ENCODE results near the gene ATP6AP1. TPM values are rescaled to one million over a fixed set of nuclear protein-coding genes. Genes with fewer than 3 reads are reported as not detected.
A peak's percentile ranks its signal among the peaks of the same experiment; 100 is the strongest.

Gene ATP6AP1, protein sequence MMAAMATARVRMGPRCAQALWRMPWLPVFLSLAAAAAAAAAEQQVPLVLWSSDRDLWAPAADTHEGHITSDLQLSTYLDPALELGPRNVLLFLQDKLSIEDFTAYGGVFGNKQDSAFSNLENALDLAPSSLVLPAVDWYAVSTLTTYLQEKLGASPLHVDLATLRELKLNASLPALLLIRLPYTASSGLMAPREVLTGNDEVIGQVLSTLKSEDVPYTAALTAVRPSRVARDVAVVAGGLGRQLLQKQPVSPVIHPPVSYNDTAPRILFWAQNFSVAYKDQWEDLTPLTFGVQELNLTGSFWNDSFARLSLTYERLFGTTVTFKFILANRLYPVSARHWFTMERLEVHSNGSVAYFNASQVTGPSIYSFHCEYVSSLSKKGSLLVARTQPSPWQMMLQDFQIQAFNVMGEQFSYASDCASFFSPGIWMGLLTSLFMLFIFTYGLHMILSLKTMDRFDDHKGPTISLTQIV
- polyA plus RNA-seq, result 137 TPM
- long read RNA-seq, donor 1, transcript ATP6AP1-201 (10 exons, 2,099 nt), result major isoform, 32 of 55 reads
- long read RNA-seq, donor 1, partial matches to known transcripts, result 22 of 55 reads
- long read RNA-seq, donor 1, other reads (novel, unspliced or antisense), result 0 of 55 reads
- long read RNA-seq, donor 2, transcript ATP6AP1-201 (10 exons, 2,099 nt), result major isoform, 51 of 82 reads
- long read RNA-seq, donor 2, partial matches to known transcripts, result 29 of 82 reads
- long read RNA-seq, donor 2, other reads (novel, unspliced or antisense), result 0 of 82 reads
- long read RNA-seq, donor 3, transcript ATP6AP1-201 (10 exons, 2,099 nt), result major isoform, 79 of 166 reads
- long read RNA-seq, donor 3, partial matches to known transcripts, result 86 of 166 reads
- long read RNA-seq, donor 3, other reads (novel, unspliced or antisense), result 0 of 166 reads
- long read RNA-seq, donor 4, transcript ATP6AP1-201 (10 exons, 2,099 nt), result major isoform, 11 of 17 reads
- long read RNA-seq, donor 4, partial matches to known transcripts, result 6 of 17 reads
- long read RNA-seq, donor 4, other reads (novel, unspliced or antisense), result 0 of 17 reads
- long read RNA-seq, donor 5, transcript ATP6AP1-201 (10 exons, 2,099 nt), result major isoform, 31 of 43 reads
- long read RNA-seq, donor 5, partial matches to known transcripts, result 12 of 43 reads
- long read RNA-seq, donor 5, other reads (novel, unspliced or antisense), result 0 of 43 reads
- long read RNA-seq, donor 6, transcript ATP6AP1-201 (10 exons, 2,099 nt), result major isoform, 57 of 120 reads
- long read RNA-seq, donor 6, partial matches to known transcripts, result 61 of 120 reads
- long read RNA-seq, donor 6, other reads (novel, unspliced or antisense), result 0 of 120 reads
- long read RNA-seq, donor 7, transcript ATP6AP1-201 (10 exons, 2,099 nt), result major isoform, 11 of 11 reads
- long read RNA-seq, donor 7, partial matches to known transcripts, result 0 of 11 reads
- long read RNA-seq, donor 7, other reads (novel, unspliced or antisense), result 0 of 11 reads
- long read RNA-seq, donor 8, transcript ATP6AP1-201 (10 exons, 2,099 nt), result major isoform, 55 of 71 reads
- long read RNA-seq, donor 8, partial matches to known transcripts, result 15 of 71 reads
- long read RNA-seq, donor 8, other reads (novel, unspliced or antisense), result 0 of 71 reads
- long read RNA-seq, donor 9, transcript ATP6AP1-201 (10 exons, 2,099 nt), result major isoform, 48 of 56 reads
- long read RNA-seq, donor 9, partial matches to known transcripts, result 7 of 56 reads
- long read RNA-seq, donor 9, other reads (novel, unspliced or antisense), result 0 of 56 reads
- long read RNA-seq, donor 10, transcript ATP6AP1-201 (10 exons, 2,099 nt), result major isoform, 69 of 127 reads
- long read RNA-seq, donor 10, partial matches to known transcripts, result 58 of 127 reads
- long read RNA-seq, donor 10, other reads (novel, unspliced or antisense), result 0 of 127 reads
- long read RNA-seq, donor 11, transcript ATP6AP1-201 (10 exons, 2,099 nt), result major isoform, 39 of 45 reads
- long read RNA-seq, donor 11, partial matches to known transcripts, result 5 of 45 reads
- long read RNA-seq, donor 11, other reads (novel, unspliced or antisense), result 0 of 45 reads

- H3K27me3 ChIP-seq (ENCODE audit: control insufficient read depth, insufficient read depth, low read length), result no peaks in the 10 kb centered on the region
- H3K9me3 ChIP-seq (ENCODE audit: control insufficient read depth, low read depth, low read length), result no peaks in the 10 kb centered on the region
- peak within 1 kb of the TSS; percentile 58 for H3K27ac ChIP-seq (ENCODE audit: low read length)
- peak within 1 kb of the TSS; percentile 71 for H3K4me3 ChIP-seq (ENCODE audit: low read length)
- H3K4me1 ChIP-seq (ENCODE audit: control insufficient read depth, insufficient read depth, low read length), result peaks cover 8% of the 10 kb centered on the region
- DNase-seq, result peak; percentile 87 to 93
- WGBS (ENCODE audit: insufficient coverage, low lambda C conversion rate), result no CpG with 5 or more reads among the region's 87 CpGs
- H3K36me3 ChIP-seq (ENCODE audit: control insufficient read depth, insufficient read depth, low read length), result peaks cover 23% of the 10 kb centered on the region
Measured at GRCh38 chrX:154428176-154429171, at the start of gene ATP6AP1. Gene ATP6AP1 (plus strand): TSS chrX:154428677. CDS start chrX:154428693, 16 bp downstream.

DNA sequence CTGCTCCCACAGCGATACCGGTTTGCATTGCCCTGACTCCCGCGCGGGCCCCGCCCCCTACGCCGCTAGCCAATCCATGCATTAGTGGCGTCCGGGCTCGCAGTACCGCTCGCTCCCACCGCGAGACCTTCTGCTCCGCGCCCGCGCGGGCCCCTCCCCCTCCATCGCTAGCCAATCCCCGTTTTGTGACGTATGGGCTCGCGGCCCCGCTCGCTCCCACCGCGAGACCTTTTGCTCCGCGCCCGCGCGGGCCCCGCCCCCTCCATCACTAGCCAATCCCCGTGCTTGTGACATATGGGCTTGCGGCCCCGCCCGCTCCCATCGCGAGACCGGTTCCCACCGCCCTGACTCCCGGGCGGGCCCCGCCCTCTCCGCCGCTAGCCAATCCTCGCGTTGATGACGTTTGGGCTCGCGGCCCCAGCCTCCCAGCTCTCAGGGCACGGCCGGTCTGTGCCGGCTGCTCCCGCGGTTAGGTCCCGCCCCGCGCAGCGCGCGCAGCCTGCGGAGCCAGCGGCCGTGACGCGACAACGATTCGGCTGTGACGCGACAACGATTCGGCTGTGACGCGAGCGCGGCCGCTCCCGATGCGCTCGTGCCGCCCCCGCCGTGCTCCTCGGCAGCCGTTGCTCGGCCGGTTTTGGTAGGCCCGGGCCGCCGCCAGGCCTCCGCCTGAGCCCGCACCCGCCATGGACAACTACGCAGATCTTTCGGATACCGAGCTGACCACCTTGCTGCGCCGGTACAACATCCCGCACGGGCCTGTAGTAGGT is 49.5 kb upstream of the ATP6AP1 start, which contains the start of gene EMD:
EMD (plus strand) TSS at position 497 of the 770 bp plus-strand sequence; CDS start at position 687, 190 bp downstream.
- no peaks in the 10 kb centered on the region for H3K9me3 ChIP-seq (ENCODE audit: control insufficient read depth, low read depth, low read length)
- peak within 1 kb of the TSS; percentile 89 for H3K27ac ChIP-seq (ENCODE audit: low read length)
- peak; percentile 97 to 99 for DNase-seq
- H3K27me3 ChIP-seq (ENCODE audit: control insufficient read depth, insufficient read depth, low read length), result peaks cover 3% of the 10 kb centered on the region
- peak within 1 kb of the TSS; percentile 87 for H3K4me3 ChIP-seq (ENCODE audit: low read length)
- peaks cover 3% of the 10 kb centered on the region for H3K36me3 ChIP-seq (ENCODE audit: control insufficient read depth, insufficient read depth, low read length)
- H3K4me1 ChIP-seq (ENCODE audit: control insufficient read depth, insufficient read depth, low read length), result peaks cover 12% of the 10 kb centered on the region
- WGBS (ENCODE audit: insufficient coverage, low lambda C conversion rate), result no CpG with 5 or more reads among the region's 103 CpGs

DNA sequence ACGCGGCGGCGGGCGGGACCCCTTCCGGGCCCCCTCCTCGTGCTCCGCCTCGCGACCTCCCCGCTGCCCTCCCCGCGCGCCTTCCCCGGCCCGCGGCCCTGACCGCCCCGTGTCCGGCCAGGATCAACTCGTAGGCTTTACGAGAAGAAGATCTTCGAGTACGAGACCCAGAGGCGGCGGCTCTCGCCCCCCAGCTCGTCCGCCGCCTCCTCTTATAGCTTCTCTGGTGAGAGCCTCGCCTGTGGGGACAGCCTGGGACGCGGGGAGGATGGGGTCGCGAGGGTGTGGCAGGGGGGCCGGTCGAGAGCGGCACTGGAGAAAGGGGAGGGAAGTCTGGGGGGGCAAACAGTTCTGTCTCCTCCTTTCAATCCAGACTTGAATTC is 48.9 kb upstream of the ATP6AP1 start:
- no CpG with 5 or more reads among the region's 38 CpGs for WGBS (ENCODE audit: insufficient coverage, low lambda C conversion rate)
- DNase-seq, result no peak

GRCh38 chrX:154380153-154380552 is 48.3 kb upstream of the ATP6AP1 start:
- peak in 1 of 2 donors; percentile 15 for DNase-seq
- WGBS (ENCODE audit: insufficient coverage, low lambda C conversion rate), result no CpG with 5 or more reads among the region's 13 CpGs
- H3K36me3 ChIP-seq (ENCODE audit: control insufficient read depth, insufficient read depth, low read length), result peaks cover 3% of the 10 kb centered on the region
- no peaks in the 10 kb centered on the region for H3K27me3 ChIP-seq (ENCODE audit: control insufficient read depth, insufficient read depth, low read length)
- H3K9me3 ChIP-seq (ENCODE audit: control insufficient read depth, low read depth, low read length), result no peaks in the 10 kb centered on the region
- H3K4me3 ChIP-seq (ENCODE audit: low read length), result peak overlapping the region; percentile 87
- peak overlapping the region; percentile 86 for H3K27ac ChIP-seq (ENCODE audit: low read length)
- H3K4me1 ChIP-seq (ENCODE audit: control insufficient read depth, insufficient read depth, low read length), result peaks cover 16% of the 10 kb centered on the region

More for the DNA sequence above, 48.9 kb upstream of the ATP6AP1 start:
- peak overlapping the region; percentile 87 for H3K4me3 ChIP-seq (ENCODE audit: low read length)
- no peaks in the 10 kb centered on the region for H3K9me3 ChIP-seq (ENCODE audit: control insufficient read depth, low read depth, low read length)
- H3K4me1 ChIP-seq (ENCODE audit: control insufficient read depth, insufficient read depth, low read length), result peaks cover 16% of the 10 kb centered on the region
- peaks cover 3% of the 10 kb centered on the region for H3K36me3 ChIP-seq (ENCODE audit: control insufficient read depth, insufficient read depth, low read length)
- peak overlapping the region; percentile 86 for H3K27ac ChIP-seq (ENCODE audit: low read length)
- peaks cover 3% of the 10 kb centered on the region for H3K27me3 ChIP-seq (ENCODE audit: control insufficient read depth, insufficient read depth, low read length)

DNA sequence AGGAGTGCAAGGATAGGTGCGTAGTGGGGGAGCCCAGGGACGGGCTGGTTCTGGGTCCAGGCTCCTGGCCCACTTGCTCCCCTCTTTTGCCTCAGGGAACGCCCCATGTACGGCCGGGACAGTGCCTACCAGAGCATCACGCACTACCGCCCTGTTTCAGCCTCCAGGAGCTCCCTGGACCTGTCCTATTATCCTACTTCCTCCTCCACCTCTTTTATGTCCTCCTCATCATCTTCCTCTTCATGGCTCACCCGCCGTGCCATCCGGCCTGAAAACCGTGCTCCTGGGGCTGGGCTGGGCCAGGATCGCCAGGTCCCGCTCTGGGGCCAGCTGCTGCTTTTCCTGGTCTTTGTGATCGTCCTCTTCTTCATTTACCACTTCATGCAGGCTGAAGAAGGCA is 47.7 kb upstream of the ATP6AP1 start:
- Histone ChIP-seq H3K36me3 (ENCODE audit: control insufficient read depth, insufficient read depth, low read length) (peaks cover 3% of the 10 kb centered on the region), H3K27ac (ENCODE audit: low read length) (no peak overlapping the region), H3K4me1 (ENCODE audit: control insufficient read depth, insufficient read depth, low read length) (peaks cover 16% of the 10 kb centered on the region), H3K27me3 (ENCODE audit: control insufficient read depth, insufficient read depth, low read length) (no peaks in the 10 kb centered on the region), H3K9me3 (ENCODE audit: control insufficient read depth, low read depth, low read length) (no peaks in the 10 kb centered on the region), H3K4me3 (ENCODE audit: low read length) (no peak overlapping the region)
- no peak for DNase-seq
- no CpG with 5 or more reads among the region's 14 CpGs for WGBS (ENCODE audit: insufficient coverage, low lambda C conversion rate)

DNA sequence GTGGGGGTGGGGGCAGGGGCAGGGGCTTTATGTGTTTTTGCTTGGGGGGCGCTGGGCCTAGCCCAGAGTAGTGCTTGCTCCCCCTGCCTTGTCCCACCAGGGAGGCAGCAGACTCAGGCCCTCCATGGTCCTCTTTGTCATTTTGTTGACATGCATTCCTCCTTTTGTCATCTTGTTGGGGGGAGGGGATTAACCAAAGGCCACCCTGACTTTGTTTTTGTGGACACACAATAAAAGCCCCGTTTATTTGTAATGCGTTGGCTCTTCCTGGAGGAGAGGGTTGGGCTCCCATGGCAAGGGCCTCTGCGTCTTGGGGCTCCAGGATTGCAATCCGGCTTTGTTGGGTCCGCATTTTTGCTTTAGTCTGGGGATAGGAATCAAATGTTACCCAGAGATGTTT is 47.2 kb upstream of the ATP6AP1 start:
- H3K9me3 ChIP-seq (ENCODE audit: control insufficient read depth, low read depth, low read length), result no peaks in the 10 kb centered on the region
- H3K36me3 ChIP-seq (ENCODE audit: control insufficient read depth, insufficient read depth, low read length), result peaks cover 3% of the 10 kb centered on the region
- no peak overlapping the region for H3K27ac ChIP-seq (ENCODE audit: low read length)
- H3K4me3 ChIP-seq (ENCODE audit: low read length), result no peak overlapping the region
- DNase-seq, result no peak
- H3K27me3 ChIP-seq (ENCODE audit: control insufficient read depth, insufficient read depth, low read length), result no peaks in the 10 kb centered on the region
- no CpG with 5 or more reads among the region's 6 CpGs for WGBS (ENCODE audit: insufficient coverage, low lambda C conversion rate)
- H3K4me1 ChIP-seq (ENCODE audit: control insufficient read depth, insufficient read depth, low read length), result peaks cover 16% of the 10 kb centered on the region

DNA sequence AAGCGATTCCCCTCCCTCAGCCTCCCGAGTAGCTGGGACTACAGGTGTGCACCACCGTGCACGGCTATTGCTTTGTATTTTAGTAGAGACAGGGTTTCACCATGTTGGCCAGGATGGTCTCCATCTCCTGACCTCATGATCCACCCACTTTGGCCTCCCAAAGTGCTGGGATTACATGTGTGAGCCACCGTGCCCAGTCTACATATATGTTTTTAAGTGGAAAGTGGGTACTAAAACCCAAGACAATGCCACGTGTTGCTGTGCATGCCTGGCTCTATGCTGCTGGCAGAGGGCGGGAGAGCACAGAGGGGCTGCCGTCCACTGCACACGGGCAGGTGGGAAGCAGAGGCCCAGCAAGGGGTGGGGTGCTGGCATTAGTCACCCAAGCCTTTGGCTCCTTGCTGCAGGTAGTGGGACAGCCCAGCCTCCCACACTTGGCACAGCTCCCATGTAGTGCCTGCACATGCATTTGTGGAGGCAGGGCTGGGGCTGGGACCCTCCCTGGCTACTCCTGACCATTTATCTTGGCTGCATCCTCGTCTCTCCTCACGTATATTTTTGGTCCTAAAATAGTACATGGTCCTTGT is 45.9 kb upstream of the ATP6AP1 start:
- no peak overlapping the region for H3K4me3 ChIP-seq (ENCODE audit: low read length)
- H3K9me3 ChIP-seq (ENCODE audit: control insufficient read depth, low read depth, low read length), result no peaks in the 10 kb centered on the region
- H3K27me3 ChIP-seq (ENCODE audit: control insufficient read depth, insufficient read depth, low read length), result no peaks in the 10 kb centered on the region
- no CpG with 5 or more reads among the region's 11 CpGs for WGBS (ENCODE audit: insufficient coverage, low lambda C conversion rate)
- H3K27ac ChIP-seq (ENCODE audit: low read length), result no peak overlapping the region
- H3K36me3 ChIP-seq (ENCODE audit: control insufficient read depth, insufficient read depth, low read length), result peaks cover 3% of the 10 kb centered on the region
- H3K4me1 ChIP-seq (ENCODE audit: control insufficient read depth, insufficient read depth, low read length), result peaks cover 16% of the 10 kb centered on the region
- no peak for DNase-seq

All from large intestine (tissue), 12 donors.